Activated CD4-positive, CD25-positive, alpha-beta regulatory T cell treated with anti-CD3 and anti-CD28 coated beads, Interleukin-2, amount 50 U/mL, for 24 hours (primary cell): ENCODE data around the gene EPAS1.
A peak's percentile ranks its signal among the peaks of the same experiment; 100 is the strongest.

Source experiments
- ATAC-seq, 2 donors: fragments of 150-1000 bp; cut with Tn5 transposase; one replicate each; pipeline ENCODE4 v1.10.0; 2021; ENCODE audit warnings: mild to moderate bottlenecking in 1 of 2, moderate library complexity in 1 of 2

EPAS1 gene

GRCh38 chr2:46296840-46297545 lies at the start of gene EPAS1:
TSS of gene EPAS1 (plus strand) at chr2:46297407. CDS start at chr2:46297912, 505 bp downstream.
- ATAC-seq: peak; percentile 88 to 89

DNA sequence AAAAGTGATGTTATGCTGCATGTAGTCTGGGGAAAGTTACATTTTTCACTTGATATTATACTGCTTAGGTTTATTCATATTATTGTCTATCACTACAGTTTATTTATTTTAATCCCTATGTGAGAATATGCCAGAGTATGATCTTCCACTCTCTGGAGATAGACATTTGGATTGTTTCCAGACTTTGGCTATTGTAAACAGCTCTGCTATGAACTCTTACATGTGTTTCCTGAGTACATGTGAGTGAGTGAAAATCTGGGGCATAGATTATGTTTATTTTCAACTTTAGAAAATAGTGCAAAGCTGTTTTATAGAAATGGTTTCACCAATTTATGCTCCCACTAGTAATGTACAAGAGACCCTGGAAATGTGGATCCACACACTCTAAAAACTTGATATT lies 49.0 kb upstream of the EPAS1 start:
- no peak for ATAC-seq

- no peak for ATAC-seq
Observed at GRCh38 chr2:46249654-46250053, 47.6 kb upstream of the EPAS1 start.

DNA sequence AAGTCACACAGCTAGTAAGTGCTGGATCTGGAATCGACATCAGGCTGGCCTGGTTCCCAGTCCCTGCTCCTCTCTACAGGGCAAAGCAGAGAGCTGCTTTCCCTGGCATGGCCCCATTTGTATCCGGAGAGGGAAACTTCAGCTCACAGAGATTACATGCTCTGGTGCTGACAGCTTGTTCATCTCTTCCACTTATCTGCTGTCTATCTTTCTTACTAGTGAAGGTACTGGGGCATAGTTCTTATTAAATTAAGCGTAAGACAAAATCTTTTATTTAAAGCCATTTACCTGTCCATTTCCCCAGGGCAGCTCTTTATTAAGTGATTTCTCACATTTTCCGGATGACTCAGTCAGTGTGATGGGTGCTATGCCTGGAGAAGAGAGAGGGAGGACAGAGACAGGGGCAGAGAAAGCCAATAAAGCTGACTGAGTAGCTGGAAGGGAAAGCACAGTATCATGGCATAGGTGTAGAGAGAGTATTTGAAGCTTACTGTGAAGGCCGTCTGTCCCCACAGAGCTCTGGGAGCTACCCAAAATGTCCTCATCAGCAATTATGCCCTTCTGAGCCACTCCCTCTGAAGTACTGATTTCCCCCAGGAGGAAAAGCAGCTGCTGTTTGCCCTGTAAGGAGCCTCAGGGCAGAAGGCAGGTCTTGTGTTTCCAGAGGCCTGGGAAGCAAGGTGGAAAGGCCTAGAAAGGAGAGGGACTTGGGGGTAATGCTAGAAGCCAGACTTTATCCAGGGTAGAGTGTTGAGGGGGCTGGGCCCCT lies 44.1 kb upstream of the EPAS1 start:
- no peak for ATAC-seq

GRCh38 chr2:46254474-46254873 lies 42.7 kb upstream of the EPAS1 start:
- no peak for ATAC-seq

GRCh38 chr2:46256563-46257142 lies 40.6 kb upstream of the EPAS1 start:
- ATAC-seq: no peak

DNA sequence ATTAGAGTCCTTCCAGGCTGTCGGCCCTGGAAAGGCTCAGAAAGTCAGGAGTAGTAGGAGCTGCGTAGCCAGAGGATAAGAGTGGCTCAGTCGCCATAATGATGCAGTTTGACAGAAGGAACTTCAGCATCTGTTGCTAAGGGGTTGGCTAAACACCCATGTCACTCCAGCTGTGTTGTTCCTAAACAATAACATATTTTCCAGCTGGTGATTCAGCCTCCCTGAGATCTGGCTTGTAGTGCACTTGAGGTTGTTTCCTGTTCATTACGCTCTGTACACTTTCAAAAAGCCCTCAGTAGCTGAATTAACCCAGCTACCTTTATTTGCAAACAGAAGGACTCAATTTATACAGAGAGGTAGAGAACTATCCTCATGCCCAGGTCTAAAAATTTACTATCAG lies 39.7 kb upstream of the EPAS1 start:
- no peak for ATAC-seq

DNA sequence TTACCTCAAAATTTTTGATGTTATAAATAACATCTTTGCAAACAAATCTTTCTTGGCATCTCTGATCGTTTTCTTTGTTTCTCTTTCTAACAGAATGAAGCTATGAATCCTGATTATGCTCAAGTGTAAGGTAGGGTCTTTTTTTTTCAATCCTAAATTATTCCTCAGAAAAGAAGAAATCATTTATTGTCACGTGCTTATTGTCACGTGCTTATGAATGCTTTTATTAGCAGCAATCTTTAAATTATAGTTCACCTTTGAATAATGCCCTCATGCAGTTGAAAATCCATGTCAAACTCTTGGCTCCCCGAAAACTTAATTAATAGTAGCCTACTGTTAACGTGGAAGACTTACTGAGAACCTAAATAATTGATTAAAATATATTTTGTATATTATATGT lies 39.2 kb upstream of the EPAS1 start:
- no peak for ATAC-seq

GRCh38 chr2:46258937-46259776 lies 38.0 kb upstream of the EPAS1 start:
- no peak for ATAC-seq

DNA sequence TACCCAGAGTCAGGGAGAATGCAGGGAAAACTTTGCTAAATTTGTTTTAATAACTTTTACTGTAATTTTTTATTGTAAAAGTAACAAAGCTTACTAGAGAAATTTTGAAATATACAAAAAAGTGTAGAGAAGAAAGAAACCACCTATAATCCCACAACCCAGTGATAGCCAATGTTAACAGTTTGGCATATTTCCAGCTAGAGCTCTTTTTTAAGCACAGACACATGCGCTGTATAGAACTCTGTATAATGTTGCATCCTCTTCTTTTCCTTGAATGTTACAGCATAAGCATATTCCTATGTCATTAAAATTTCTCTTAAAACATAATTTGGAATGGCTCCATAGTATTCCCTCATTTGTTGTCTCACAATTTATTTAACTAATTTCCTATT lies 37.4 kb upstream of the EPAS1 start:
- no peak for ATAC-seq

DNA sequence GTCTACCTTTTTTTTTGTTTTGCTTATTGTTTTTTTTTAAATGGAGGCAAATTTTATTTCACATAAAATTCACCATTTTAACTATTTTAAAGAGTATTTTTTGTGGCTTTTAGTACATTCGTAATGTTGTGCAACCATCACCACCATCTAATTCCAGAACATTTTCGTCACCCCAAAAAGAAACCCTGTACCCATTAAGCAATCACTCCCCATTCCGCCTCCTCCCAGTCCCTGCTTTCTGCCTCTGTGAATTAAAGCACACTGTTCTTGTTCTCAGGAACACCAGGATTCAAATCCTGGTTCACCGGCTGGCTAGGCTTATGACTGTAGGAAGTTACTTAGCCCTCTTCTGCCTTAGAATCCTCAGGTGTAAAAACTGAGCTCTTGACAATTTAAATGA lies 36.9 kb upstream of the EPAS1 start:
- no peak for ATAC-seq

GRCh38 chr2:46262248-46262938 lies 34.8 kb upstream of the EPAS1 start:
- ATAC-seq: no peak

GRCh38 chr2:46263347-46263746 lies 33.9 kb upstream of the EPAS1 start:
- ATAC-seq: no peak

DNA sequence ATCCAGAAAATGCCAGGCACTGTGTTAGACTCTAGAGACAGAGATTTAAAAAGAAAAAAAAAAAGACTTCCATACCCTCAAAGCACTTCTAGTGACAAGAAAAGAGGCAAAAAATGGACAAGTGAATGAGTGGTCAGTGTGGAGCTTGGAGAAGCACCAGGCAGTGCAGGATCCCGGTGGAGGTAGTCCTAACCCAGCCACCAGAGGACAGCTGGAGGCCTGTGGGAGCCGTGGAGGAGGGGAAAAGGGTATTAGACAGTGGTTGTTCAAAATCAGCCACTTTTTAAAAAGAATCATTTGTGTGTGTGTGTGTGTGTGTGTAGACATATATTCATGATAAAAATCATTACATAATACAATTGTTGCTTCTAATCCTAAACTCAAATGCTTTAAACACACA lies 32.8 kb upstream of the EPAS1 start:
- no peak for ATAC-seq

DNA sequence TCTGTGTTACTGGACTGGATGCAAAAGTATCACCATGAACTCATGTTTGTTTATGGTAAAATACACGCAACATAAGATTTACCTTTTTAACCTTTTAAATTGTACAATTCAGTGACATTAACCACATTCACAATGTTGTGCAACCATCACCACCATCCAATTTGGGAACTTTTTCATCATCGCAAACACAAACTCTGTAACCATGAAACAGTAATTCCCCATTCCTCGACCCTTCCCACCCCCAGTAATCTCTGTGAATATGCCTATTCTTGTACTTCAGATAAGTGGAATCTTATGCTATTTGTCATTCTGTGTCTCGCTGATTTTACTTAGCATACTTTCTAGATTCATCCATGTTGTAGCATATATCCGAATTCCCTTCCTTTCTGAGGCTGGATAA lies 31.1 kb upstream of the EPAS1 start:
- no peak for ATAC-seq

GRCh38 chr2:46267616-46268015 lies 29.6 kb upstream of the EPAS1 start:
- no peak for ATAC-seq

GRCh38 chr2:46268196-46268595 lies 29.0 kb upstream of the EPAS1 start:
- ATAC-seq: no peak

- no peak for ATAC-seq
Observed at GRCh38 chr2:46269001-46269400, 28.2 kb upstream of the EPAS1 start.

DNA sequence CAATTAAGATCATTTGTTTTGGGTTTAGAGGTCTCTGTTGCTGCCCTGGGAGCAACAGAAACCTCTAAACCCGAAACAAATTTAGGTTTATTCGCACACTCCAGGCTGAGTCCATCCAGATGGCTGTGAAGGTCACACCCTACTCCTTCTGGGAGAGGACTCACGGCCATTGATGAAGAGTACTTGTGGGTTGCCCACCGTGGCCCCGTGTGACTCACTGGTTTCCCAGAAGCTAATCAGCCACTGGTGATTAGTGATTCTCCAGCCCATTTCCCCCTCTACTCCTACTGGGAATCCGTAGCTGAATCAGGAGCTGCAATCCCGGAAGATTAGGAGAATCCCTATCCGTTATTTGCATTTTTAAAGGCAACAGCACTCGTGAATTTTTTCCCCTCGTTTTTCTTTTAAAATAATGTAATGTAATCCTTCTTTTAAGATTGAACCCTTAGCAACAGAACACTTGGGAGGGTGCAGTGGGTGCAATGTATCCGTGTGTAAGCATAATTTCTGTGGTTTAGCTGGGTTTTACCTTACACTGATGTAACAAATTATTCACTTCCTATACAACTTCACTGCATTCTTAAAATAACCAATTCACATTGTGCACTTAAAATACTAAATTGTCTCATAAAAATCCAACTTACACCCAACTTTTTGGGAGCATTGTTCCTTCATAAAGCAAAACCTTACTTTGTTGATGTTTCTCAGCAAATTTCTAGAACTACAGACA lies 27.5 kb upstream of the EPAS1 start:
- peak; percentile 77 to 78 for ATAC-seq

- ATAC-seq: peak; percentile 66 to 73
Observed at GRCh38 chr2:46270384-46270783, 26.8 kb upstream of the EPAS1 start.

GRCh38 chr2:46273225-46273863 lies 23.9 kb upstream of the EPAS1 start:
- no peak for ATAC-seq
